ENCODE data around the gene PRKCI.

Gene PRKCI

DNA sequence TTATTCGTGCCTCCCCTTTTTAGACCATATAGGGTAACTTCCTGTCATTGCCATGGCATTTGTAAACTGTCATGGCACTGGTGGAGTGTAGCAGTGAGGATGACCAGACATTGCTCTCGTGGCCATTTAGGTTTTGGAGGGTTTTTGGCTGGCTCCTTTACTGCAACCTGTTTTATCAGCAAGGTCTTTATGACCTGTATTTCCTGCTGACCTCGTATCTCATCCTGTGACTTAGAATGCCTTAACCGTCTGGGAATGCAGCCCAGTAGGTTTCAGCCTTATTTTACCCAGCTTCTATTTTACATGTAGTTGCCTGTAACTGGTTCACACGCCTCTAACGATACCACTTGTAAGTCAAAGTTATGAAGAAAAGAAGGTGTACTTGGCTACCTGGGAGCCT, 121.6 kb downstream of the PRKCI start:
- peak; percentile 83 for DNase-seq (ENCODE audit: low spot score)

GRCh38 chr3:170344971-170345370, 122.7 kb downstream of the PRKCI start:
- DNase-seq (ENCODE audit: low spot score) = peak; percentile 16

DNA sequence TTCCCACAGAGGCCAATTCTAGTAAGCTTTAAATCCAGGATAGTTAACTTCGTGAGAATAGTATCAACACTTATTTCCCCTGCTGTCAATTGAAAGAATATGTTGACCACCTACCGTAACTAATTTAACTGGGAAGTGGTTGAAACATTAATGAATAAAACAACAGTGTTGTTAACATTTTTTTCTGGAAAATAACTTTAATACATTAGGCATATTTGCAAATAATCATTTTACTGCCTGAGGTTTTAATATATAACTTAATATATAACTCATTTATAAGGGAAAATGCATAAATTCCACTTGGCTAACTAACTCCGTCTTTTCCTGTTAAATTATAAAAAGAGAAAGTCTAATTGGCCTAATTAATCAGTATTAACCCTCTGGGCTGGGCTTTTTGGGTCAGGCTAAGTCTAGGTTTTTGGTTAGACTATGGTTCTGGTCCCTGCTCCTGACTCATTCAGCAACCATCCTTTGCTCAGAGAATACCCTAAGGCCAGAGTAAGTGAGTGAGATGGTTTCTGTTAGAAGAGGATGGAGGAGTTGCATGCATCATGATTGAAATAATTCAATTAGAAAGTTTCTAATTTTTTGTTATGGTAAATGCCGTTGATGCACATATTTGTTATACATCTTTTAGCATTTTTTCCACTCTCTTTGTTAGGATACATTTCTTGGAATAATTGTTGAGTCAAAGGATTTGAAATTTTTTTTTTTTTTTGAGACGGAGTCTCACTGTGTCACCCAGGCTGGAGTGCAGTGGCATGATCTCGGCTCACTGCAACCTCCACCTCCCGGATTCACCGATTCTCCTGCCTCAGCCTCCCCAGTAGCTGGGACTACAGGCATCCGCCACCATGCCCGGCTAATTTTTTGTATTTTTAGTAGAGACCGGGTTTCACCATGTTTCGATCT, 124.5 kb downstream of the PRKCI start:
- peak; percentile 79 for DNase-seq (ENCODE audit: low spot score)

DNA sequence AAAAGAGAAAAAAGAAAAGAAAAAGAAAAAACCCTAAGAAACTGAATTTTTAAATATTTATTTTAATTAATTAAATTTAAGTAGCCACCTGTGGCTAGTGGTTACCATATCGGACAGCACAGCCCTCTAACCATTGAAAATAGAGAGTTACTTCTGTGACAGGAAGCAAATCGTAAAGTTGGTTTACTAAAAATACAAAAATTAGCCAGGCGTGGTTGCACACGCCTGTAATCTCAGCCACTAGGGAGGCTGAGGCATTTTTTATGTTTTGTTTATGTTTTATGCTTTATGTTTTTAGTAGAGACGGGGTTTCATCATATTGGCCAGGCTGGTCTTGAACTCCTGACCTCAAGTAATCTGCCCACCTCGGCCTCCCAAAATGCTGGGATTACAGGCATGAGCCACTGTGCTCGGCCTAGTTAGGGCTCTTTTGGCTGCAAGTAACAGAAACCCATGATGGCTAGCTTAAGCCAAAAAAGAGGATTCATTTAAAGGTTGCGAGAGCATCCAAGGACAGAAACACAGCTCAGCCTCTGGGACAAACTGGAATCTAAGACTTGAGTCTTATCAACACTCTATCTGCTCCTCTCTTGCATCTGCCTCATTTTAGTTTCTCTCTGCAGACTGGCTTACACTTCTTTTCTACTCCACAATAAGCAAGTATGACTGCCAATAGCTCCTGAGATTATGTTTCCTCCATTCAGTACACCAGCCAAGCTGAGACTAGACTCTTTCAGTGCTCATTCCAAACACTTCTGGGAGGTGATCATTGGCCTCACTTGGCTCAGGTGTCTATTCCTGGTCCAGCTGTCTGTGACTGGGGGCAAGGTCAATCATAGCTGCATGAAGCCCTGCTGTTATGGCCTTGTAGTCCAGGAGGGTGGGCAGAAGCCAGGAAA, 128.5 kb downstream of the PRKCI start:
- DNase-seq (ENCODE audit: low spot score) = no peak

DNA sequence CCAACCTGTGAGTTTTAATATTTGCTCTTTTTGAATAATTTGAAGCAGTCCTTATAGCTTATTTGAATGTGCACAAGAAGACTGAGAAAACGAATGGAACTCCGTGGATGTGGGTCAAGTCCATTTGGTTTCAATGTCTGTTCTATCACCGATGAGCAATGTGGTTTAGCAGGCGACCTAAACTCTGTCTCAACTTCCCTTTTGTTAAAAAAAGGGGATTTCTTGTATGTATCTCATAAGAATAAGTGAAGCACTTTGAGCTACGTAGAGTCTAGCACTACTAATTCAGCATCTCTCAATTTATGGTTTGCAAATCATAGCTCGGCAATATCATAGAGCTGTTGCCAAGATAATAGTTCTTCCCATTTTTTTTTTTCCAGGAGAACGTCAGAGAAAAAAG, 130.7 kb downstream of the PRKCI start:
- DNase-seq (ENCODE audit: low spot score) = no peak

GRCh38 chr3:170353485-170353884, 131.3 kb downstream of the PRKCI start:
- no peak for DNase-seq (ENCODE audit: low spot score)

DNA sequence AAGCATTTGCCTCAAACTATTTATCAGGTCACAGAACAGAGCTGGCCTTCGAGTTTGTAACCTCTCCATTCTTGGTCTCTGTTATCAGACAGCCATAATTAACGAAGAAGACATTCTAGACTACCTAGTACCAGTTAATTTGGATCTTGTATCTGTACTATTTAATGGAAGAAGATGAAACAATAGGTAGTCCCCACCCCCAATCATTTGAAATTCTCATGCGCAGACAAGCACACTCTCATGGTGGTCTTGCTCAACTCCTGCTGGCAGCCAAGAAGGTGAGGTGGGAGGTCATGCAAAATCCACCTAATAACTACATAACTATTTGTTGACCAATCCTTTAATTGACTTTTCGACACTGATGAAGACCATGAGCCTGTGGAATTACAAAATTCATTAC, 132.5 kb downstream of the PRKCI start:
- no peak for DNase-seq (ENCODE audit: low spot score)
